Metanephros (tissue), 2 donors: ENCODE data around the gene ZFP92. TPM values are rescaled to one million over a fixed set of nuclear protein-coding genes. Genes with fewer than 3 reads are reported as not detected.

Source experiments
- small RNA-seq: library from RNA; depleted of rRNA; stranded (forward); fragments of <200 nt; gene quantifications from one replicate; pipeline ENCODE3, GENCODE V24; 2014; ENCODE audit warnings: low replicate concordance
- total RNA-seq: library from RNA; depleted of rRNA; stranded (reverse); fragments of >200 nt; gene quantifications from one replicate; pipeline ENCODE4 v1.2.3, GENCODE V29; 2014

ZFP92 gene, protein sequence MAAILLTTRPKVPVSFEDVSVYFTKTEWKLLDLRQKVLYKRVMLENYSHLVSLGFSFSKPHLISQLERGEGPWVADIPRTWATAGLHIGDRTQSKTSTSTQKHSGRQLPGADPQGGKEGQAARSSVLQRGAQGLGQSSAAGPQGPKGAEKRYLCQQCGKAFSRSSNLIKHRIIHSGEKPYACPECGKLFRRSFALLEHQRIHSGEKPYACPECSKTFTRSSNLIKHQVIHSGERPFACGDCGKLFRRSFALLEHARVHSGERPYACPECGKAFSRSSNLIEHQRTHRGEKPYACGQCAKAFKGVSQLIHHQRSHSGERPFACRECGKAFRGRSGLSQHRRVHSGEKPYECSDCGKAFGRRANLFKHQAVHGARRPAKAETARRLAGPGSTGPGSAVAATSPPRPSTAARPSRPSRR
- 1.5 TPM for total RNA-seq

DNA sequence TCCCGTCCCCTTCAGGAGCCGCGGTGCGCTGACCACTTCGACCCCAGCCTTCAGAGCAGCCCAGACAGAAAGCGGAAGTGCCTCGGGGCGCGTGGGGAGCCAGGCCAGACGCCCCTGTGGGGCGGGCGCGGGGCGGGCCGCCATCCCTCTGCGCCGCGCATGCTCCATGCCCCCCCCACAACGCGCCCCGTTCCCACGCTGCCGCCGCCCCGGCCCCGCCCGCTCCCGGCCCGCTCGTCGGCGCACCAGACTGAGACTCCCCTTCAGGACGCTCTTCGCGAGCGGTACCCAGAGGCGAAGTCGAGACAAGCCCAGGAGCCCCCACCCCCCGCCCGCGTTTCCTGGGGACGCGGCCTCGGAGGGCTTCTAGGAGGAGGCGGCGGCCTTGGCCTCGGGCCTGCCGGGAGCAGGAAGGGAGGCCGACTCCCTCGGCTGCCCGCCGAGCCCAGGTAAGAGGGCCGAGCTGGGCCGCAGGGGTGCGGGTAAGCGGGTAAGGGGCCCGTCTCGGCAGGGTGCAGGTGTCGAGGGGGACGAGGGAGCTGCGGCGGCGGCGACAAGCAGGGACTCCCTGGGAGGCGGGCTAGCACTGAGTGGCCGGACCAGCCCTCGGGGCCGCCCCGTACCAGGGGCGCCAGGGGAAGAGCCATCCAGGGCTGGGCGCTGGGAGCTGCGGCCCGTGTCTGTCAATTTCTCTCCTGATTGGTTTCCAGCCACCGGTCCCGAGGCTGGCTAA lies at the start of gene ZFP92:
Gene ZFP92, plus strand, starts transcription at position 218 of the 733 bp plus-strand sequence. CDS start 6,851 bp downstream, outside the sequence.

DNA sequence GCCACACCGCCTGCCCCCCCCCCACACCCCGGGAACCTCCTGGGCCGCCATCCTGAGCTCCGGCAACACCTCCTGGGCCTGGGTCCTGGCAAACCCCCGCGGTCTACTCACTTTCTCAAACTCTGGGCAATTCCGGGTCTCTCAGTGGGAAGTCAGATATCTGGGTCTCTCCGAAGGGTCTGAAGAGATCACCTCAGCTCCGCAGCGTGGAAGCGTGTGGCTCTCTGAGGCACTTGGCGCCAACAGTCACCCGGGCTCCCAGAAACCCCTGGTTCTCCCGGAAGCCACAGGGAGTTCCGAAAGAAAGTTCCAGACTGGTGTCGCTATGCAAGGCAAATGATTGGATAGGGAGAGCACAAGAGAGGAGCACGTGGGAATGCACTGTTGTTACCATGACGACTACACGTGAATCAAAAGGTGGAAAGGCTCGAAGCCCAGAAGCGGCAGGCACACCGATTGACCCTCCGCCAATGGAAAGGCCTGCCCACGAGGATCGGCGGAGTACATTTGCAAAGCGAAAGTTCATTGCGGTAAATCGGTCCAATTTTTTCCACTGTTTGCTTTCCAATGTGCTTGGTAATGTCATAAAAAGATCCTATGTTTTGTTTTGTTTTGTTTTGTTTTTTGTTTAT lies 10.0 kb upstream of the ZFP92 start, which contains the start of gene PNMA6E:
Gene PNMA6E, minus strand, starts transcription at position 218 of the 632 bp plus-strand sequence. CDS start 2,501 bp downstream, outside the sequence.

DNA sequence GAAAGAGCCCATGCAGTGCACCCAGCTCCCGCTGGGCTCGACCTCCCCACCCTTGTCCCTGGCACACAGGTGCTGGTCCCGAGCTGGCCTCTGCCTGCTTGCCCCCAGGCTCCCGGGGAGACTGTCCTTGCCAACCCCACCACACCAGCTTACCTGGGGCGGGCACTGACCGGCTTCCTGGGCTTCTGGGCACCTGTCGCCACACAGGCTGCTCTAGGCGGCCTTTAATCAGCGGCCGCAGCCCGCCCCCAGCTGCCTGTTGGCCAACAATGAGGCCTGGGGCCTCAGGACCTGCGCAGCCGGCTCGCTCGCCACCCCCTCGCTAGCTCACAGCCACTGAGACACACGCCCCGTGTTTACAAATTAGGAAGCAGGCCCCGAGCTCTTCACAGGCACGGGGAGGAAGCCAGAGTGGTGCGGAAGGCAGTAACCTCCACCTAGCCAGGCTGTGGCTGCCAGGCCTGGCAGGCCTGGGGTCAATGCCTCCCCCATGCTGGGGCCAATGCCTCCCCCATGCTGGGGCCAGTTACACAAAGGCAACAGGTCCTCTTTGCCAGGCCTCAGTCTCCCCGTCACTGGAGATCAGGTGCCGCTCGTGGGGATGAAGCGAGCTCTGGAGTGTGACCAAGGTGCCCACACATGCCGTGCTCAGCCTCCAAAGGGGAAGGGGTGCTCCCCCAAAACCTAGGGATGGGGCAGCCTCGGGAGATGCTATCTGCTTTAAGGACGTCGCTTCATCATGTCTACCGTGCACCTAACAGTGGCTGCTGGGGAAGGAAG lies 34.8 kb downstream of the ZFP92 start, which contains the start of gene TREX2:
Gene TREX2, minus strand, starts transcription at position 201 of the 780 bp plus-strand sequence. CDS start 626 bp downstream, outside the sequence.

Small RNA genes within 50 kb of the gene (small RNA-seq; reads per million reads assigned to genes)
- gene RN7SL667P: not detected

Other genes with a start within 250 kb of the ZFP92 start
- not detected for gene MAGEA1, start 232.2 kb upstream of the ZFP92 start, total RNA-seq
- not detected for gene PNMA6F, start 89.7 kb upstream of the ZFP92 start, total RNA-seq
- gene ZNF275, start 77.3 kb upstream of the ZFP92 start, total RNA-seq: 18.1 TPM
- gene PNMA6E, start 10.1 kb upstream of the ZFP92 start, total RNA-seq: not detected
- gene TREX2, start 34.6 kb downstream of the ZFP92 start, total RNA-seq: 1.6 TPM
- gene HAUS7, start 59.1 kb downstream of the ZFP92 start, total RNA-seq: 17.7 TPM
- gene BGN, start 83.5 kb downstream of the ZFP92 start, total RNA-seq: 79.5 TPM
- 0.12 TPM for gene ATP2B3, start 106.2 kb downstream of the ZFP92 start, total RNA-seq
- 17.0 TPM for gene CCNQ, start 187.7 kb downstream of the ZFP92 start, total RNA-seq
- gene DUSP9, start 235.7 kb downstream of the ZFP92 start, total RNA-seq: 72.7 TPM